ENCODE data around the gene EFS.
"Not testable (repeated sequence)": the region's sequence is repeated elsewhere in the genome, so short reads cannot be mapped to it uniquely, and the experiment has no call there.

The EFS gene

DNA sequence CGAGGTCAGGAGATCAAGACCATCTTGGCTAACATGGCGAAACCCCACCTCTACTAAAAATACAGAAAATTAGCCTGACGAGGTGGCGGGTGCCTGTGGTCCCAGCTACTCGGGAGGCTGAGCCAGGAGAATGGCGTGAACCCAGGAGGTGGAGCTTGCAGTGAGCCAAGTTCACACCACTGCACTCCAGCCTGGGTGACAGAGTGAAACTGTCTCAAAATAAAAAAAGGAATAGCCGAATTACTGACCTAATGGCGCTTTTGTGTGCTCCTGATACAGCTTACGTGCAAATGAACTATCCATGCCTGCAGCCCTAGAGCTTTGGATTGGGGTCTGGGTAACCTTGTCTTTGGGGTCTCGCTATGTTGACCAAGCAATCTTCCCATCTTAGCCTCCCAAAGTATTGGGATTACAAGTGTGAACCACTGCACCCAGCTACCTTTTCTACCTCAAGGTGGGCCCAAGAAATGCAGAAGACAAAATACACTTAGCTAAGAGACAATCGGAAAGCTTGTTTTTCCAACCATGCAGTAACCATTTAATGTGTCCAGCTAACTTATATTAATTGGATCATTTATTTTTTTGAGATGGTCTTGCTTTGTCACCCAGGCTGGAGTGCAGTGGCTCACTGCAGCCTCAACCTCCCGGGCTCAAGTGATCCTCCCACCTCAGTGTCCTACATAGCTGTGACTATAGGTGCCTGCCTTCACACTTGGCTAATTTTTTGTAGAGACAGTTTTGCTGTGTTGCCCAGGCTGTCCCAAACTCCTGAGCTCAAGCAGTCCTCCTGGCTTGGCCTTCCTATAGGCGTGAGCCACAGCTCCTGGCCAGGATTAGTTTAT lies 38.3 kb downstream of the EFS start:
- no peak for DNase-seq (ENCODE audit: low read depth in 2 of 2)

DNA sequence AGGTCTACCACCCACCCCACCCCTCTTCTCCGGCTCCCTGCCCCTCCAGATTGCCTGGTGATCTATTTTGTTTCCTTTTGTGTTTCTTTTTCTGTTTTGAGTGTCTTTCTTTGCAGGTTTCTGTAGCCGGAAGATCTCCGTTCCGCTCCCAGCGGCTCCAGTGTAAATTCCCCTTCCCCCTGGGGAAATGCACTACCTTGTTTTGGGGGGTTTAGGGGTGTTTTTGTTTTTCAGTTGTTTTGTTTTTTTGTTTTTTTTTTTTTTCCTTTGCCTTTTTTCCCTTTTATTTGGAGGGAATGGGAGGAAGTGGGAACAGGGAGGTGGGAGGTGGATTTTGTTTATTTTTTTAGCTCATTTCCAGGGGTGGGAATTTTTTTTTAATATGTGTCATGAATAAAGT lies 39.2 kb downstream of the EFS start:
- DNase-seq (ENCODE audit: low read depth in 2 of 2): not testable (repeated sequence)

DNA sequence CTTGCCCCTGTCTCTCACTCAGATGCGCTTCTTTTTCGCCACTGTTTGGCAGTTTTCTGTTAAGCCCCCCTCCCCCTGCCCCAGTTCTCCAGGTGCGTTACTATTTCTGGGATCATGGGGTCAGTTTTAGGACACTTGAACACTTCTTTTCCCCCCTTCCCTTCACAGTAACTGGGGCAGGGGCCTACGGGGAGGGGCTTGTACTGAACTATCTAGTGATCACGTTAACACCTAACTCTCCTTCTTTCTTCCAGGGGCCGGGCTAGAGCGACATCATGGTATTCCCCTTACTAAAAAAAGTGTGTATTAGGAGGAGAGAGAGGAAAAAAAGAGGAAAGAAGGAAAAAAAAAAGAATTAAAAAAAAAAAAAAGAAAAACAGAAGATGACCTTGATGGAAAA lies 40.0 kb downstream of the EFS start:
- no peak for DNase-seq (ENCODE audit: low read depth in 2 of 2)

DNA sequence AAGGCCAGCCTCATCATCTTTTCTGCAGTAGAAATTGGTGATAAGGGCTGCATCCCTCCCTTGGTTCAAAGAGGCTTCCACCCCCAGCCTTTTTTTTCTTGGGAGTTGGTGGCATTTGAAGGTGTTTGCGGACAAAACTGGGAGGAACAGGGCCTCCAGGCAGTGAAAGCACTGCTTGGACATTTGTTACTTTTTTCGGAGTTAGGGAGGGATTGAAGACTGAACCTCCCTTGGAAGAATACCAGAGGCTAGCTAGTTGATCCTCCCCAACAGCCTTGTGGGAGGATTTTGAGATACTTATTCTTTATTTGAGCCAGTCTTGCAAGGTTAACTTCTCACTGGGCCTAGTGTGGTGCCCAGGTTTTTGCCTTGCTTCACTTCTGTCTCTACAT lies 40.5 kb downstream of the EFS start:
- DNase-seq (ENCODE audit: low read depth in 2 of 2): no peak

DNA sequence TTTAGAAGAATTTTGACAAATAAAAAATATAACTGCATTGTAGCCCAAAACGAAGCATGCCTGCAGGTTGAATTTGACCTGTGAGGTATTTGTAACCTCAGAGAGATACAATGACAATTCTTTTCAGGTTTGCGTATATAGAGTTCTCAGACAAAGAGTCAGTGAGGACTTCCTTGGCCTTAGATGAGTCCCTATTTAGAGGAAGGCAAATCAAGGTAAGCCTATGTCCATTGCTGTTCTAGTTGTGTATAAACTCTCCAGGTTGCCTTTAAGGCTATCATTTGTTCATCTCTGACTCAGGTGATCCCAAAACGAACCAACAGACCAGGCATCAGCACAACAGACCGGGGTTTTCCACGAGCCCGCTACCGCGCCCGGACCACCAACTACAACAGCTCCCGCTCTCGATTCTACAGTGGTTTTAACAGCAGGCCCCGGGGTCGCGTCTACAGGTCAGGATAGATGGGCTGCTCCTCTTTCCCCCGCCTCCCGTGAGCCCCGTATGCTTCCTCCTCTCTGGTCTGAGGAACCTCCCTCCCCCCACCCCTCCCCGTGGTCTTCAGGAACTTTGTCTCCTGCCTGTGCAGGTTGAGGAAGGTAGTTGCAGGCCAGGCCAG lies 41.0 kb downstream of the EFS start:
- no peak for DNase-seq (ENCODE audit: low read depth in 2 of 2)

DNA sequence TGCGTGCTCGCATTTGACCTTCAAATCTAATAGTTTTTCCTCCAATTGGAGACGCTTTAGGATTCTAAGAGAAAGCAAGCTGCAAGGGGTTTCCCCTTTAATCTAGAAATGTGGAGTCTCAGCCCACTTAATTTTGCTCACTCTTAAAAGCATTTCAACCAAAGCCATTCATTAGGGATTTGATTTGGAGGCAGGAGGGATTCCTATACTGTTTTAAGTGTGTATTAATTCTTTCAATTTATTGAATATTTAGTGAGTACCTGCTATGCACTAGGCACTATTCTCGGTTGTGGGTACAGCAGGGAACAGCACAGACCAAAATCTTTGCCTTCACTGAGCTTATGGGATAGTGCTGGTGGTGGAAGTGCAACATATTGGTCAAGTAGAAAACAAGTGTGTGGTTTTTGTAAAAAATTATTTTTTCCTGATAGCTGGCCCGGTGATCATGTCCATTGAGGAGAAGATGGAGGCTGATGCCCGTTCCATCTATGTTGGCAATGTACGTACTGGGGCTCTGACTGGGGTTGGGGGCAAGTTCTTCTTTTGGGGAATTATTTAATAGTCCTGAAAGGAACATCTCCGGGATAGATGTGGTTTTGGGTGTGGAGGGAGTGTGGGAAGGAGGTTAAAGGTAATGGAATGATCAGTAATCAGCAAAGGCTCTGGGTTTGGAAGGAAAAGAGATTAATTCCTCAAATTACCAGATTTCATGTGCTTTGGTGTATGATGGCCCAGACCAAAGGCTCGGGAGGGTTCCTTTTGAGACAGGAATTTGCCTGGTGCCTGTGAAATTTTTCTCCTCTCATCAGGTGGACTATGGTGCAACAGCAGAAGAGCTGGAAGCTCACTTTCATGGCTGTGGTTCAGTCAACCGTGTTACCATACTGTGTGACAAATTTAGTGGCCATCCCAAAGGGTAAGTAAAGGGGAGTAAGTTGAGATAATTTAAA lies 42.1 kb downstream of the EFS start:
- DNase-seq (ENCODE audit: low read depth in 2 of 2): no peak

DNA sequence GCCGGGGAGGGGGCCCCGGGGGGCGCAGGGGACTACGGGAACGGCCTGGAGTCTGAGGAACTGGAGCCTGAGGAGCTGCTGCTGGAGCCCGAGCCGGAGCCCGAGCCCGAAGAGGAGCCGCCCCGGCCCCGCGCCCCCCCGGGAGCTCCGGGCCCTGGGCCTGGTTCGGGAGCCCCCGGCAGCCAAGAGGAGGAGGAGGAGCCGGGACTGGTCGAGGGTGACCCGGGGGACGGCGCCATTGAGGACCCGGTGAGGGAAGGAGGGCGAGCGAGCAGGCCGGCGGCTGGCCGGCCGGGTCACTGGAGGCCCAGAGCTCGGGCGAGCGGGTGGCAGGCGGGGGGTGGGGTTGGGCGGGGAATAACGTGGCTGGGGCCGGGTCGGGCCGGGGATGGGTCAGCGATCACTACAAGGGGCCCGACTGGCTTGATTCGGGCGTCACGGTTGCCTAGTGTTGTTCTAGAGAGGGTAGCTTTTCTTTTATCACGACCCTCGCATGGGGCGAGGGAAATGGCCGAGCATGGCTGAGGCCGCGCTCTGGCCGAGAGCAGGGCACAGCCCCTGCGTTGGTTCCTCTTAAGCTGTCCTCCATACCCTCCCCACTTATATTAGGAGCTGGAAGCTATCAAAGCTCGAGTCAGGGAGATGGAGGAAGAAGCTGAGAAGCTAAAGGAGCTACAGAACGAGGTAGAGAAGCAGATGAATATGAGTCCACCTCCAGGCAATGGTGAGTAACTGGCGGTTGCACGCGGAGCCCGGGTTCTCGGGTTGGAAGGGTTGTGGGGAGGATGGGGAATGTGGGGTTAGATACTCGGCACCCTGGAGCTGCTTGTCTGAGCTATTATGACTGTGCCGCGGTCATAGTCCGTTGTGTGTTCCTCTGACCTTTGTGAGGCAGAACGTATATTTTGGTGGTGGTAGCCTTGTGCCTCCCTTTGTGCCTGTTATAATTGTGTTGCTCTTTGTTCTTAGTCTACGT lies 43.1 kb downstream of the EFS start:
- peak; percentile 34 to 37 for DNase-seq (ENCODE audit: low read depth in 2 of 2)

DNA sequence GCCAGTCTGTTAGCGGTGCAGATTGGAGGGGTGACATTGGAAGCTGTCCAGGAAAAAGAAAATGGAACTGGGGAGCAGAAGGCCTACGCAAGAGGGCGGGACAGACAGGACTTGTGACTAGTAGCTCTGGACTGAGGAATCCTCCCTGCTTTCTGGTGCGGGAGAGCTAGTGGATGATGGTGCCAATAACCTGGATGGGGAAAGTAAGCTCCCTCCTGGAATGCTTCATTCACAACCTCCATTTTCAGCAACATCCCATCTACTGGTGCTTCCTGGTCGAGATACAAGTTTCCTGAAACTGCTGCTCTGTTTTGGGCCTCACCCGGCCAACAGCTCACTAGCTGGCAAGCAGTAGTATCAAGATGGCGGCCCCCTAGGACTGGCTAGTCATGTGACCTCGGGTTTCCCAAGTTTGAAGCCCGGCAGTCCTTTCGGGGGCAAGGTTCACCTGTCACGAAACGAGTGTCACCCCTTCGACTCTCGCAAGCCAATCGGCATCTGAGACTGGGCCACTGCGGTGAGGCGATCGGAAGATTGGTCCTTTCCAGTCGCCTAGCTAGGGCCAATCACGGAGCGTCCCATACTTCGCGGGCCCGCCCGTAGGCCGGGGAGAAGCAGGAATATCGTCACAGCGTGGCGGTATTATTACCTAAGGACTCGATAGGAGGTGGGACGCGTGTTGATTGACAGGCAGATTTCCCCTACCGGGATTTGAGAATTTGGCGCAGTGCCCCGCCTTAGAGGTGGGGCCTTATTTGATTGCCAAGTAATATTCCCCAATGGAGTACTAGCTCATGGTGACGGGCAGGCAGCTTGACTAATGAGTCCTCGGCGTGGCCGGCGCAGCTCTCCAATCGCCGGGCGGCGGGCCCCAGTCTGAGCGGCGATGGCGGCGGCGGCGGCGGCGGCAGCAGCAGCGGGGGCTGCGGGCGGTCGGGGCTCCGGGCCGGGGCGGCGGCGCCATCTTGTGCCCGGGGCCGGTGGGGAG lies 44.1 kb downstream of the EFS start, which contains the start of gene PABPN1:
Gene PABPN1, plus strand, starts transcription at position 874 of the 988 bp plus-strand sequence. Its CDS starts 13 bp downstream, at position 887.
- DNase-seq (ENCODE audit: low read depth in 2 of 2): peak; percentile 96 to 99

DNA sequence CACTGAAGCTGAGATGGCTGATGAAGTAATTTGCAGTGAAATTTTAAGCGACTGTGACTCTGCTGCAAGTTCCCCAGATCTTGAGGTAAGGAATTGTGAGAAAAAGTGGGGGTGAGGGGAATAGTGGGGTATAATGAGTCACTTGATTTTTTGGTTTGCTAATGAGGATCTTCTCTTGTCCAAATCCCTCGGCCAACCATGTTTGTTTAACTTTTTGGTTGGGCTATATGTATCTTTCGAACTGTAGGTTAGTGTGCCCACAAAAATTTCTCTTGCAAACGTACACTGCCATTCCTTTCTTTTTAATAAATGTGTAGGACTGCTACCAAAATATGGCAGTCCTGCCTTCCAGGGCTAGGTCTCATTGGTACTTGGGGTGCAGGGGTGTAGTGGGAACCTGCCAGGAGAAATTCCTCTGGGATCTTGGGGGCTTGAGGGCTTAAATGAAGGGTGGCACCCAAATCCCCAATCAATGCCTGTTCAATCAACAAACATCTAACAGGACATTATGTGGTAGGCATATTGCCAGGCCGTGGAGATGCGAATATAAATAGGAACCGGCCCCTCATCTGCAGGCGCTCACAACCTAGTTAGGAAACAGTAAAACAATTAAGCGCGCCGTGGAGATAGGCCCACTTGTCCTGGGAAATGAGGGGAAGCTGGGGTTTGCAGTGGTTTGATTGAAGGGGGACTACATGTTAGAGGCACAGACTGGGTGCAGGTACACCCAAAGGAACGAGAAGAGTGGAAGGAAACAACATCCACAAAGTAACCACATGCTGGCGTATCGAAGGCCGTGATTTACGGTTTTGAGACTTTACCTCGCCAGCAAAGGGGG lies 45.0 kb downstream of the EFS start:
- no peak for DNase-seq (ENCODE audit: low read depth in 2 of 2)

DNA sequence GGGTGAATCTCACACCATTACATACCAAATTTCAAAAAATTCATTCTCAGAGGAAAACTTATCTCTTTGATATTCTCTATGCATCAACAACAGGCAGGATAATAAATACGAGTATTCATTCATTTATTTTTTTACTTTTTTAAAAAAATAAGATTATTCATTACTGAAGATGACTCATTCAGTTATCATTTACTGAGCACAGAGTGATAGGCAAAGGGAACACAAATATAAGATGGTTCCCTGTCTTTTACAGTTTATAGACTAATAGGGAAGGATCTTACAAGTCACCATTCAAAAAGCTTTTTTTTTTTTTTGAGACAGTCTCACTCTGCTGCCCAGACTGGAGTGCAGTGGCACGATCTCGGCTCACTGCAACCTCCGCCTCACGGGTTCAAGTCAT lies 48.7 kb downstream of the EFS start:
- DNase-seq (ENCODE audit: low read depth in 2 of 2): no peak

DNA sequence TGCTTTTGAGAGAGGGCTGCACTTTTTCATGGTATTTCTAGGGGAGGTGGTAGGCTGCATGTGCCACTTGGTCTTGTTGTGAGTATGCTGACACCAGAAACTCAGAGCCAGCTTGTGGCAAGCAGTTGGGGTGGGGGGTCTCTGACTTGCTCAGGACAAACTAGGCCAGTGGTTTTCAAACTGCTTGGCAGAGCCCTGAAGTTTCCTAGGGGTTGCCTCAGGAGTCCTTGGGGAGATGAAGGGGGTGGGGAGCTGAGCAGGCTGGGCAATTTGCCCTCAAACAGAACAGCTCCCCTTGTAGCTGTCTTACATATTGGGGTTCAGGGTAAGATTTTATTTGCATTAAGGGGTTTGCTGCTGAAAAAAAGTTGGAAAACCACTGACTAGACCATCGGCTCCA lies 54.4 kb downstream of the EFS start:
- no peak for DNase-seq (ENCODE audit: low read depth in 2 of 2)

DNA sequence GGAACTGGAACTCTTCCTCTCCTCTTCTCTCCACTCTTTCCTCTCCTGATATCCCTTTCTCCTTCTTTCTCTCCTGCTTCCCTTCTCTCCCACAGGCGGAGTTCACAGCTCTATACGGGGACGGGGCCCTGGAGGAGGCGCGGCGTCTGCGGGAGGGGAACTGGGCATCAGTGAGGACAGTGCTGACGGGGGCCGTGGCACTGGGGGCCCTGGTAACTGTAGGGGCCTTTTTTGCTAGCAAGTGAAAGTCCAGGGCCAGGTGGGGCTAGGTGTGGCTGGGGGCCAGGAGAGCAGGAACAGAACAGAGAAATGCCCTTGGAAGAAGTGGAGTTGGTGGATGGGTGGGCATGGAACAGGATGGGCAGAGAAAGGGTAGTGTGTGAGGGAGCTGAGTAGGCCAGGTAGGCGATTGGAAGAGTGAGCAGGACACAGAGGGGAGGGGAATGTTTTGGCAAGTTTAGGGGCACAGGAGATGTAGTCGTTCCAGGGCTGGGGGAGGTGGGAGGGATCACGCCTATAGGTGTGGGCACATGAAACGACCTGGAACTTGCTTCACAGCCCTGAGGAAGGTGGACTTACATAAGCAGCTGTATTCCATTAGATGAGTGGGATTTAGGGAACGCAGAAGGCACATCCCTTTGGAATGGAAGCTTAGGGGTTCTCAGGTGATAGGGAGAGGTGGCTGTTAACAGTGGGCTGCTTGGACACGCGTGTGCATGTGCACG lies 56.1 kb downstream of the EFS start:
- DNase-seq (ENCODE audit: low read depth in 2 of 2): no peak

DNA sequence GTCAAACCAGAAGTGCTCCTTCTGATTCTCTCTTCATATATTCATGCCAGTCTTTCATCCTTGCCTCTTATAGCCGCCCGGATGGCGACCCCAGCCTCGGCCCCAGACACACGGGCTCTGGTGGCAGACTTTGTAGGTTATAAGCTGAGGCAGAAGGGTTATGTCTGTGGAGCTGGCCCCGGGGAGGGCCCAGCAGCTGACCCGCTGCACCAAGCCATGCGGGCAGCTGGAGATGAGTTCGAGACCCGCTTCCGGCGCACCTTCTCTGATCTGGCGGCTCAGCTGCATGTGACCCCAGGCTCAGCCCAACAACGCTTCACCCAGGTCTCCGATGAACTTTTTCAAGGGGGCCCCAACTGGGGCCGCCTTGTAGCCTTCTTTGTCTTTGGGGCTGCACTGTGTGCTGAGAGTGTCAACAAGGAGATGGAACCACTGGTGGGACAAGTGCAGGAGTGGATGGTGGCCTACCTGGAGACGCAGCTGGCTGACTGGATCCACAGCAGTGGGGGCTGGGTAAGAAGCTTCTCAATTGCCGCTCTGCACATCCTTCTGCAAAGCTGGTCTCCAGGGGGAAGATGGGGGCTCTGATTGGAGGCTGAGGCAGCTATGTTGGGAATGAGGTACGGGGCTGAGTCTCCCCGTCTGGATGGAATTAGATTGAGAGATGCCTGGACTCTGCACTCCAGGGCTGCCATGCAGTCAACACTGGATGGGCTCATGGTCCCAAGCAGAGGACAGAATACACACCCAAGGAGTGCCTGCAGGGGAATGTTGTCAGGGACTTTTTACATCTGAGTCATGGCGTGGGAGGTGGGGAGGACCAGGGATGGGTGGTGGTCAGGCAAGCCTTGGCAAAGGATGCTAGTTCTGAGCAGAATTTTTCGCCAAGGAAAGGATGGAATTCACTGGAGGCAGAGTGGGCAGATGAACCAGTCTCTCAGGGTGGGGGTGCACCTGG lies 57.0 kb downstream of the EFS start:
- no peak for DNase-seq (ENCODE audit: low read depth in 2 of 2)

DNA sequence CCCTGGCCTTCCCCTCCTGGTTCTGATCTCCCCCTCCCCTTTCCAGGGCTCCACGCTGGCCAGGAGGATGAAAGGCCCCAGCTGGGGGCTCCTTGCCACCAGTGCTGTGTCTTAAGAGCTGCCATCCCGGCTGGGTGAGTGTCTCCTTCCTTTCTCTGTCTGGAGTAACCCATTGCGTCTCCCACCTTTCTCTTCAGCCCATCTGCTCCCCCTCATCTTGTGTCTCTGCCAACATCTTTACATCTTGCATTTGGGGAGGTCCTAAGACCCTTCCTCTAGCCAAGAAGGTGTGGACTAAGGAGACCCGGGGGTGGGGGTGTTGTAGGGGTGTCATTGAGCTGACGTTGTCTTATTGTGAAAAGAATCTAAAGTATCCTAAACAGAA lies 57.8 kb downstream of the EFS start:
- DNase-seq (ENCODE audit: low read depth in 2 of 2): no peak

DNA sequence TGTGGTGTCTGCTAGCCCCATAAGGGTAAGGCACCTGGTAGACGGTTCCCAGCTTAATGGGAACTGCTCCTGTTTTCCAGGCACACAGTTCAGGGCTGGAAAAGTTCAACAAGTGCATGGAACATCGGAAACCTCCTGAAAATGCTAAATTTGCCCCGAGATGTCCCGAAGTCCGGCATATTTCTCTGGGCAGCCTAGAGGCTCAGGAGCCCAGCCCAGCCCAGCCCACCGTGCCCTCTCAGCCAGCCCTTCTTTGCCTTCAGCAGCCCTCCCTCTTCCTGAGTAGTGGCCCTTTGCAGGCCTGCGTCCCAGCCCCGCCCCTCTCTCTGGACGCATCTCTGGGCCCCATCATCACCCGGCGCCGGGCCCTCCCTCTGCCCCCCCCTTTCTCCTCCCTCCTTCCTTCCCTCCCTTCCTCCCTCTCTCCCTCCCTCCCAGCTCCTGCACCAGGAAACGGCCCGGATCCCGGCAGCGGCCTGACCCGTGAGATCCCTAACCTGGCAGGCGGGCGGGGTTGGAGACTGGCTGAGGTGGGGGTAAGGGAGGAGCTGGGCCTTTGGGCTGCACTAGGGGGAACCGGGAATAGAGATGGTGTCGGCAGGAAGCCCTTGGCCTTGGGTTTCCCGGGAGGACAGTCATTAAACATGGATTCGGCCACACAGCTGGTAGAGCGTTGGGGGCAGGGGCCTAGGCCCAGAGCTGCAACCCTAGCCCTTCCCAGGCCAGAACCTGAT lies 58.4 kb downstream of the EFS start, which contains the start of gene BCL2L2:
Gene BCL2L2, plus strand, starts transcription at position 422 of the 734 bp plus-strand sequence. CDS start 935 bp downstream, outside the sequence.
- peak in 1 of 2 donors; percentile 14 for DNase-seq (ENCODE audit: low read depth in 2 of 2)

All from stimulated activated CD8-positive, alpha-beta memory T cell treated with anti-CD3 and anti-CD28 coated beads, Interleukin-7, amount 100 ng/mL, for 4 hours (primary cell).